Activated T-cell treated with anti-CD3 and anti-CD28 coated beads, Interleukin-2, amount 50 U/mL, for 1 hour (primary cell): ENCODE results near the gene PLCB1.
"Not testable (repeated sequence)": the region's sequence is repeated elsewhere in the genome, so short reads cannot be mapped to it uniquely, and the experiment has no call there.

Experiments
- DNase-seq: peaks from one replicate; pipeline ENCODE4 v3.0.0-alpha.2; 2020

Gene PLCB1

GRCh38 chr20:8466781-8467180, 334.7 kb downstream of the PLCB1 start:
- DNase-seq, result not testable (repeated sequence)

GRCh38 chr20:8470156-8470555, 338.1 kb downstream of the PLCB1 start:
- DNase-seq, result no peak

GRCh38 chr20:8471465-8471864, 339.4 kb downstream of the PLCB1 start:
- no peak for DNase-seq

- no peak for DNase-seq
These were observed 341.4 kb downstream of the PLCB1 start for GRCh38 chr20:8473459-8473858.

- DNase-seq, result no peak
These were observed 342.1 kb downstream of the PLCB1 start for GRCh38 chr20:8474027-8474668.

GRCh38 chr20:8476021-8476420, 344.0 kb downstream of the PLCB1 start:
- DNase-seq, result no peak

GRCh38 chr20:8480597-8480996, 348.5 kb downstream of the PLCB1 start:
- DNase-seq, result no peak

GRCh38 chr20:8487696-8488095, 355.6 kb downstream of the PLCB1 start:
- no peak for DNase-seq

- DNase-seq, result no peak
These were observed 357.2 kb downstream of the PLCB1 start for GRCh38 chr20:8489094-8489883.

GRCh38 chr20:8490076-8490830, 358.2 kb downstream of the PLCB1 start:
- DNase-seq, result no peak

GRCh38 chr20:8492173-8492572, 360.1 kb downstream of the PLCB1 start:
- DNase-seq, result no peak

GRCh38 chr20:8498571-8498970, 366.5 kb downstream of the PLCB1 start:
- DNase-seq, result no peak

GRCh38 chr20:8504030-8504429, 372.0 kb downstream of the PLCB1 start:
- DNase-seq, result no peak

GRCh38 chr20:8505476-8506200, 373.6 kb downstream of the PLCB1 start:
- no peak for DNase-seq

GRCh38 chr20:8507231-8507630, 375.2 kb downstream of the PLCB1 start:
- no peak for DNase-seq

GRCh38 chr20:8509809-8510208, 377.7 kb downstream of the PLCB1 start:
- no peak for DNase-seq

- DNase-seq, result no peak
These were observed 378.7 kb downstream of the PLCB1 start for GRCh38 chr20:8510808-8511207.

- DNase-seq, result no peak
These were observed 379.9 kb downstream of the PLCB1 start for GRCh38 chr20:8512003-8512402.

- no peak for DNase-seq
These were observed 383.9 kb downstream of the PLCB1 start for GRCh38 chr20:8515810-8516435.

GRCh38 chr20:8518878-8519277, 386.8 kb downstream of the PLCB1 start:
- no peak for DNase-seq

GRCh38 chr20:8519887-8520286, 387.8 kb downstream of the PLCB1 start:
- DNase-seq, result no peak

GRCh38 chr20:8522168-8522567, 390.1 kb downstream of the PLCB1 start:
- DNase-seq, result no peak

- no peak for DNase-seq
These were observed 391.6 kb downstream of the PLCB1 start for GRCh38 chr20:8523684-8524083.
